Activated effector memory CD4-positive, alpha-beta T cell treated with Interleukin-2 at 50 U/mL for 16 hours (primary cell): ENCODE measurements around the gene ADAM21.
"Not testable (repeated sequence)": the region's sequence is repeated elsewhere in the genome, so short reads cannot be mapped to it uniquely, and the experiment has no call there.

Experiments used
- DNase-seq: peaks from one replicate; pipeline ENCODE4 v3.0.0-alpha.2; 2020

The ADAM21 gene

GRCh38 chr14:70451874-70452273 is at the start of gene ADAM21:
TSS of gene ADAM21 (plus strand) at chr14:70452174. CDS start at chr14:70457500, 5,326 bp downstream.
- DNase-seq = no peak

DNA sequence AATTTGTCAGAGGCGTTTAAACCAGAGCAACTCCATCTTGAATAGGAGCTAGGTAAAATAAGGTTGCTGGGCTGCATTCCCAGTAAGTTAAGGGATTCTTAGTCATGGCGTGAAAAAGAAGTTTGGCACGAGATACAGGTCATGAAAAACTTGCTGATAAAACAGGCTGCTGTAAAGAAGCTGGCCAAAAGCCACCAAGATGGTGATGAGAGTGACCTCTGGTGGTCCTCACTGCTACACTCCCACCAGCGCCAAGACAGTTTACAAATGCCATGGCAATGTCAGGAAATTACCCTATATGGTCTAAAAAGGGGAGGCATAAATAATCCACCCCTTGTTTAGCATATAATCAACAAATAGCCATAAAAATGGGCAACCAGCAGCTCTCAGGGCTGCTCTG is 48.6 kb upstream of the ADAM21 start:
- not testable (repeated sequence) for DNase-seq

- not testable (repeated sequence) for DNase-seq
Observed at GRCh38 chr14:70406216-70406615, 45.8 kb upstream of the ADAM21 start.

GRCh38 chr14:70407621-70408020 is 44.4 kb upstream of the ADAM21 start:
- DNase-seq = no peak

- no peak for DNase-seq
Observed at GRCh38 chr14:70415788-70416187, 36.2 kb upstream of the ADAM21 start.

DNA sequence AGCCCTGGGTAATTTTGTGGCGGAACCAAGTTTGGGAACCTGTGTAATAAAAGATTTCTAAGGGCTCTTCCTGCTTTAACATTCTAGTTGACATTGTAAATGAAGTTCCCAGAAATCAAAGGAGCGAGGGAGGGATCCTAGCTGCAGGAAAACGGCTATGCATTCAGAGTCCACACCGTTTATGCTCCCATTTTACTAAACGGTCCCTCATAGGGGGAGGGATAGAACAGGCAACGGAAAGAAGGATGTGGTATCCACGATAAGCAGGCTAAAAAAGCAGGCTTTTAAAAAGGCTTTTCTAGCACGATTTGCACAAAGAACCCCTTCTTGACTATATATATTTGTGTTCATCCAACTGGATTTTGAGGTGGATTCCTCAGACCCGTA is 35.6 kb upstream of the ADAM21 start:
- DNase-seq = no peak

- DNase-seq = peak; percentile 51
Observed at GRCh38 chr14:70416725-70417349, 35.1 kb upstream of the ADAM21 start, which contains the start of gene SYNJ2BP. TSS of gene SYNJ2BP (minus strand) at chr14:70417090. CDS start at chr14:70416963, 127 bp downstream.

- not testable (repeated sequence) for DNase-seq
Observed at GRCh38 chr14:70419270-70419931, 32.6 kb upstream of the ADAM21 start.

DNA sequence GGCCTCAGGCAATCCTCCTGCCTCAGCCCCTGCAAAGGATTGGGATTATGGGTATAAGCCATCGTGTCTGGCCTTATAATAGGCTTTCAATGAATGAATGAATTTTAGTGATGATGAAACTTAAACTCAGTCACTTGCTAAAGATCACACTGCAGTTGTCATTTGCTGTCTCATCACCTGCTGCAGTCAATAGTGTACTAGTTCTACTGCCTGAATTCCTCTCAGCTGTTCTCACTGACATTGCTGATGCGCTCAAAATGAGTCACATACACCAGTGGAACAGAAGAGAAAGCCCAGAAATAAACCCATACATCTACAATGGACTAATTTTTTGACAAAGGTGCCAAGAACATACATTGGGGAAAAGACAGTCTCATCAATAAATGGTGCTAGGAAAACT is 29.4 kb upstream of the ADAM21 start:
- no peak for DNase-seq

GRCh38 chr14:70425354-70425753 is 26.6 kb upstream of the ADAM21 start:
- DNase-seq = no peak

DNA sequence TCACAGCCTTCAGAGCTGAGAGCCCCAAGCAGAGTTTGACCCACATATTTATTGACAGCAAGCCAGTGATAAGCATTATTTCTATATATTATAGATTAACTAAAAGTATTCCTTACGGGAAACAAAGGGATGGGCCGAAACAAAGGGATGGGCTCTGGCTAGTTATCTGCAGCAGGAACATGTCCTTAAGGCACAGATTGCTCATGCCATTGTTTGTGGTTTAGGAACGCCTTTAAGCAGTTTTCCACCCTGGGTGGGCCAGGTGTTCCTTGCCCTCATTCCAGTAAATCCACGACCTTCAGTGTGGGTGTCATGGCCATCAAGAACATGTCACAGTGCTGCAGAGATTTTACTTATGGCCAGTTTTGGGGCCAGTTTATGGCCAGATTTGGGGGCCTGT is 25.4 kb upstream of the ADAM21 start:
- not testable (repeated sequence) for DNase-seq

GRCh38 chr14:70436867-70437266 is 15.1 kb upstream of the ADAM21 start:
- DNase-seq = no peak

DNA sequence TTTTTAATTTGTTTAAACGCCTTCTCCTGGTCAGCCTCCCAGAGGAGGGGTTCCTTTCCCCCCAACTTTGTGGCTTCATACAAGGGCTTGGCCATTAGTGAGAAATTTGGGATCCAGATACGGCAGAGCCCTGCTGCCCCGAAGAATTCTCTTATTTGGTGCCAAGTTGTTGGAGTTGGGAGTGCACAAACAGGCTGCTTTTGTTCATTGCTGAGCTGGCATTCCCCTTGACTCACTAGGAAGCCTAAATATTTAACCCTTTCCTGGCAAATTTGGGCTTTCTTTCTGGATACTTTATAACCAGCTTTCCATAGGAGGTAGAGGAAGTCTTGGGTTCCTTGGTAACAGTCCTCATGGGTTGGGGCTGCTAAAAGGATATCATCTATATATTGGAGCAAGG is 10.3 kb upstream of the ADAM21 start:
- no peak for DNase-seq

DNA sequence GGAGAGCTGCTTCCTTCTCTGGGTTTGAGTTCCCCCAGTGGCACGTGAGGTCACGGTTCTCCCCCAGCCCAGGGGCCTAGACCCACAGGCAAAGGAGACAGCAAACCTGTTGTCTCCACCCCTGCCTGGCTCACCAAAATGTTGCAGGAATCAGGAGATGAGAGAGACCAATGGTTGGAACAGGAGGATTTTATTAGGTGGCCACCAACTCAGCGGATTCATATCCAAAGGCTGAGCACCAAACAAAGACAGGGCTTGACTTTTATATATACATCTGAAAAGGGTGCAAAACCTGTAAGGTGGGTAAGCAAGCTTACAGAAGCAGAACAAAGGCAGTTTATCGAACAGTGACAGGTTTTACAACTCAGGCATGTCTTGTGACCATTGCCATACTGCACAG is 9.2 kb upstream of the ADAM21 start:
- DNase-seq = no peak

DNA sequence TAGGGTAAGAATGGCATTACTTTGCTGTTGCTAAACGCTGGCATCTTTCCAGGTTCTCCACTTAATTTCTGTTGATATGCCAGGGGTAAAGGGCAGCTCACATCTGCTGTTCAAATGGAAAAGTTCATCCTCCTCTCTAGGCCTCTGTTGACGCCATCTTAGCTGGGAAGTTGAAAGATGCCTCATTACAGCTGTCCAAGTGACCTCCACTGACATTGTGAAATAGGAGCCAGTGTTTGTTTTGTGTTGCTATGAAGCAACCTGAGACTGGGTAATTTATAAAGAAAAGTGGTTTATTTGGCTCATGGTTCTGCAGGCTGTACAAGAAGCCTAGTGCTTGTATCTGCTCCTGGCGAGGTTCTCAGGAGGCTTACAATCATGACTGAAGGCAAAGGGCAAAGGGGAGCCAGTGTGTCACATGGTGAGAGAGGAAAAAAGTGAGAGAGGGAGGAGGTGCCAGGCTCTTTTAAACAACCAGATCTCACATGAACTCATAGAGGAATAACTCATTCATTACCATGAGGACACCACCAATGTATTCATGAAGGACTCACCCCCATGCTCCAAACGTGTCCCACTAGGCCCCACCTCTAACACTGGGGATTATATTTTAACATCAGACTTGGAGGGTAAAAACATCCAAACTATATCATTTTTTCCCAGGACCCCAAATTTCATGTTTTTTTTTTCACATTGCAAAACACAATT is 3.2 kb upstream of the ADAM21 start:
- DNase-seq = no peak

DNA sequence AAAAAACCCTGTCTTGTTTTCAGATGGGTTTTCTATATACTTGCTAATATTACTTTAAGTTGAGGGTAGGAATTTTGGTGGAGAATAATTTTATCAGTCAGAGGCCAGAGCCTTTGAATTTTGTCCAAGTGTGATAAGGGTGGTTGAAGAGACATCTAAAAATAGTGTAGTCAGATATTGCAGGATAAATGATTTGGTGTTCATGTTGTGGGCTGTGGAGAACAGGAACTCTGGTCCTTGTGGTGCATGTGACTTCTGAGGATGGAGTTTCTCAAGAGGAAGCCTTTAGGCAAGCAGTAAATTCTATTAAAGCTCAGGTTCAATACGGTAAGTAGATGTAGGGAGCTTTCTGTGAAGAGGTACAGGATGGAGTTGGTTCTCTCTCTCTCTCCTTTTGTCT is 2.8 kb downstream of the ADAM21 start:
- DNase-seq = no peak

GRCh38 chr14:70468731-70469130 is 16.8 kb downstream of the ADAM21 start:
- DNase-seq = no peak

GRCh38 chr14:70470863-70471563 is 19.0 kb downstream of the ADAM21 start:
- DNase-seq = not testable (repeated sequence)

DNA sequence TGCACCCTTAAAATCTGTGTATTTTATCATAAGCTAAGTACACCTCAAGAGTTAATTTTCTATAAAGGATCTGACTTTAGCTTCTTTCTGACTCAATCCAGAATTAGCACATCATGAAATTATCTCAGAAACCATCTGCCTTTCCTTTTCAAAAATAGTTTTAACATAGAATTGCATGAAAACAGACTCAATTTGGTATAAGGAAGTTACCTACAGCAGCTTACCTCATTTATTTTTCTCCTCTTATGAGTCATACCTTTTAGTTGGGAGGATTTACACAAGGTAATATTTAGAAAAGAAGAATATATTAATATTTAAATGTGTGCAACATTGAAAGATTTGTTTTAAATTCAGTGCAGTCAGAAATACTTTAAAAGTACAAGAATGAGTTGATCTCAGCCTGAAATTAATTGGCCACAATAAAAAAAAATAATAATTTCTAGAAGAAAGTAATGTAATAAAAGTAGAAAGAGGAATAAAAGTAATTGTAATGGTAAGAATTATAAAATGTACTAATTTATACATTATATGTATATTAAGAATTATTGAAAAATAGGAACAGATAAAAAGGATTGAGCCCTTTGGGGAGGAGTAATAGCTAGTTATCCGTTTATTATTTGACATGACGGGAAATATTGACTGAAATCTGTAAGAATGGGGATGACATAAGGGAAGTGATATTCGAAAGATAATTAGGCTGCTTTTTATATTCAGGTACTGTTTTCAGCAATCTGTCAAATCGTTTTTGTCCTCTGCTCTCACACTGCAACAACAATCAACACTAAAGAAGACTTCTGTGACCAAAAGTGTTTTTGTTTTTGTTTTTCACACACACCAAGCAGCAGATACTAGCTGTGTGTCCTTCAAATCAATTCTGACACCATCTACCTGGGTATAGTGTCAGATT is 20.5 kb downstream of the ADAM21 start:
- no peak for DNase-seq

DNA sequence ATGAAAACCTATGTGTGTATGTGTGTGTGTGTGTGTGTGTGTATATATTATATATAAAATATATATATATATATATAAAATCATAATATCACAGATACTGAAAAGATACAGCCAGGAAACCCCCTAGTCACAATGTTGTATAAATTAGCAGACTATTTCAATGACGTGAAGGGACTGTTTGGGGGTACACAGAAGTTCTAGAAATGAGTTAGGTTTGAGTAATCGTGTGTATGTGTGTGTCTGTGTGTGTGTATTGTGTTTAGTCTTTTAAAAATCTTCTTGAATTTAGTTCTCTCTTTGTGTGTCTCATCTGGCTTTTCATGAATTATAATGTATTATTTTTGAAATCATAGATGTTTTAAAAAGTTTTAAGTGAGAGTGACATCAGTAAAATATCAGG is 21.9 kb downstream of the ADAM21 start:
- no peak for DNase-seq

DNA sequence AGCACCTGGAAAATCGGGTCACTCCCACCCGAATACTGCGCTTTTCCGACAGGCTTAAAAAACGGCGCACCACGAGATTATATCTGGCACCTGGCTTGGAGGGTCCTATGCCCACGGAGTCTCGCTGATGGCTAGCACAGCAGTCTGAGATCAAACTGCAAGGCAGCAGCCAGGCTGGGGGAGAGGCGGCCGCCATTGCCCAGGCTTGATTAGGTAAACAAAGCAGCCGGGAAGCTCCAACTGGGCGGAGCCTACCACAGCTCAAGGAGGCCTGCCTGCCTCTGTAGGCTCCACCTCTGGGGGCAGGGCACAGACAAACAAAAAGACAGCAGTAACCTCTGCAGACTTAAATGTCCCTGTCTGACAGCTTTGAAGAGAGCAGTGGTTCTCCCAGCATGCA is 23.5 kb downstream of the ADAM21 start:
- DNase-seq = not testable (repeated sequence)
